Stimulated activated CD4-positive, alpha-beta T cell treated with anti-CD3 and anti-CD28 coated beads, Interleukin-12 subunit alpha, Interleukin-12 subunit beta, amount 100 ng/mL, for 4 hours (primary cell): ENCODE results near the gene PDE4C.

Experiments
- DNase-seq: peaks from one replicate; pipeline ENCODE4 v3.0.0-alpha.2; 2020

PDE4C gene

DNA sequence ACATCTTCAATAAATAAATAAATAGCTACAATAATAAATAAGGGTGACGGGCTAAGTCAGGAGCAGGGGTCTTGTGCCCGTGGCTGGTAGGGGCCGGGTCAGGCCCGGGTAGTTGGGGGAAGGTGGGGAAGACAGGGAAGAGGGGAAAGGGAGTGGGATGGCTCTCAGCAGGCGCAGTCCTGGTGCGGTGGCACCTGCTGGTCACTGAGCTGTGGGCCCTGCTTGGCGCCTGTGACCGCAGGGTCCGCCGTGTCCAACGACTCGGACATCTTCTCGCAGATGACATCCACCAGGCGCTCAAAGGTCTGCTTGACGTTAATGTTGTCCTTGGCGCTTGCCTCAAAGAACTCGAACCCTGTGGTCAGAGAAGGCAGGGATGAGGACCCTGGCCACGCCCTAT lies 28.9 kb downstream of the PDE4C start:
- no peak for DNase-seq

DNA sequence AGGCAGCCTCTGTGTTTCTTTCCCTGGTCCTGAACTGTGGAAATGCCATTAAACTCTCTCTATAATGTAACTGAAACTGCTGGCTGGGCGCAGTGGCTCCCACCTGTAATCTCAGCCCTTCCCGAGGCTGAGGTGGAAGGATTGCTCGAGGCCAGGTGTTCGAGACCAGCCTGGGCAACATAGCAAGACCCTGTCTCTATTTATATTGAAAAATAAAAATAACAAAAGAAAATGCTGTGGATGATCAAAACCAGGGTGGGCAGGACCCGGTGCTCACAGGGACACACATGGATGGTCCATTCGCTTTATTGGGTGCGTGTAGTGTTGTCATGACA lies 29.8 kb downstream of the PDE4C start:
- no peak for DNase-seq

DNA sequence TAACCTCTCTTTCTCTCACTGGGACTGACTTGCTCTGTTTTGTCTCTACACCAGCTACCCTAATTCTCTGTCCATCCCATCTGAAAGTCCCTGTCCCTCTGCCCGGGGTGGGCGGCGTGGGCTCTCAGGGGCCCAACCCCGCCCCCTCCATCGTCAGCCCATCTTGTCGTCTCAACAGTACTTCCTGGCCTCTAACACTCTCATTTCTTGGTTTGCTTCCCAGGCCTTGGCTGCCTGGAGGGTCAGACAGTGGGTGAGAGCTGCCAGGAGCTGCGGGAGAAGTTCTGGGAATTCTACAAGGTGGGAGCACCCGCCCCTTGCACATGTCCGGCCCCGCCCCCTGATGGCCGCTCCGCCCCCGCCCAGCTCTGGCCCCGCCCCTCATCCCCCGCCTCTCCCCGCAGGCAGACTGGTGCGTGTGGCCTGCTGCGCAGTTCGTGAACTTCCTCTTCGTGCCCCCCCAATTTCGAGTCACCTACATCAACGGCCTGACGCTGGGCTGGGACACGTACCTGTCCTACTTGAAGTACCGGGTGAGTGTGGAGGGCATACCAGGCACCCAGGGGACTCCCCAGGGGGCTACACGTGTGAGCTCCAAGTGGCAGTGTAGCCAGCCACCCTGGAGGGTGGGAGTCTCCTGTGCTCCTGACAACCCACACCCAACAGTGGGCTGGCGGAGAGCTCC lies 31.5 kb downstream of the PDE4C start:
- DNase-seq, result peak; percentile 38

DNA sequence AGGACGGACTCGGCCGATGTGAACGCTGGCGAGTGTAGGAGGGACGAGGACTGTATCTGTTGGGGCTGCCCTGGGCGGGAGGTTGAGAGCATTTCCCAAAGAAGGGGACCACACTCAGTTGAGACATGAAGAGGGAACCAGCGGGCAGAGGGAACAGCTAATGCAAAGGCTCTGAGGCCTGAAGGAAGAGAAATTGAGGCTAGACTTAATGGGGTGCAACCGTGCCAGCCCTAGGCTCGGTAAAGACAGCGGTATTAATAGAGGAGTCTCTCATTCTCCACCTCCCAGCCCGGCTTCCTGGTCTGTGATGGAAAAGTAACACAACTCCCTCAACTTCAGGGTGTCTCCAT lies 32.1 kb downstream of the PDE4C start:
- no peak for DNase-seq

DNA sequence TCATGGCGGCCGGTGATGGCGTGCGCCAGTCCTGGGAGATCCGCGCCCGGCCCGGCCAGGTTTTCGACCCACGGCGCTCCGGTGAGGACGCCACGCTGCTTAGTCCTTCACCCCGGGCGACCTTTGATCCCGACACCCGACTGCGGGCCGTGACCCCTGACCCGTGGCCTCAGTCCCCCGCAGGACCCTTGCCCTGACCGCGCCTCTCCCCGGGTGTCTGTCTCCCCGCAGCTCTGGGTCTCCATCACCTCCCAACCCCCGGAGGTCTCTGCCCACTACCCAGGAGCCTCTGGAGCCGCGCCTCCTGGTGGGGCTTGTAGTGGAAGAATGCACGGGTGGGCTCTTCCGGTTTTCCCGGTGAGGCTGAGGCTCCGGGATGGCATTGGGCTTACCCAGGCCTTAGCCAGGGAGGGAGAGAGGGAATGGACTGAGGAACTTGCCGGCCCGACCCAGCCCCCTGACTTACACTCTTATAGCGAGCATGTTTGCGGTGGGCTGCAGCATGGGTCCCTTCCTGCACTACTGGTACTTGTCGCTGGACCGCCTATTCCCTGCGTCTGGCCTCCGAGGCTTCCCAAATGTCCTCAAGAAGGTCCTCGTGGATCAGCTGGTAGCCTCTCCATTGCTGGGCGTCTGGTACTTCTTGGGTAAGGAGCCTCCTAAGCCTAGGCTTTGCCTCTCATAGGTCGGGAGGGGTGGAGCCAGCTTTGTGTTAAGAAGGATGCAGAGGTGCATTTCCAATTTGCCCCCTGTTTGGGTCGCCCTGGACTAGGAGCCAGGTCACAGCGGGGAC lies 32.7 kb downstream of the PDE4C start:
- DNase-seq, result no peak

DNA sequence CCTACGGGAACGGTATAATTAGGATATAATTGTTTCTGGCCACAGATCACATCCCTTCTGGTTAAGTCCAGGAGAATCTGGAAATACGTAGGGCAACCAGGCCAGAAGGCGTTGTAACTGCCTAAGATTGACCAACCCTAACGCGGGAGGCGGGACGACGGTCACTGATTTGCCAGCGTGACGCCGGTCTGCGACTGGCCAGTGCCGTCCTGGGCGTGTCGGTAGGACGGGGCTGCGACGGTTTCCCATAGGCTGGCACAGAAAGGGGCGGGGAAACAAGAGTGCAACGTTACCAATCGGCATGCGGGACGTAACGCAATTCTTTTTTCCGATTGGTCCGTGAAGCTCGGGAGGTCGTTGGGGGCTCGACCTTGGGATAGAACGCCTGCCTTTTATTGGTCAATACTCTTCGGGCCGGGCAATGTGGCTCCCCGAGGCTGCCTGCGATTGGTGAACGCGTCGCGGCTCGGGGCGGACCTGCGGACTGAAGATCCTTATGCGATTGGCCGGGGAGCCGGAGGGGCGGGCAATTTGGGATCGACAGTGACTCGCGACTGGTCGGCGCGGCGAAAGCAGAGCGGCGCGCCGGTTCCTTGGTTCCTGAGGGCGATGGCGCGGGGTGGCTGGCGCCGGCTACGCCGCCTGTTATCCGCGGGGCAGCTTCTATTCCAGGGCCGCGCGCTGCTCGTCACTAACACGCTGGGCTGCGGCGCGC lies 33.4 kb downstream of the PDE4C start, which contains the start of gene MPV17L2:
Gene MPV17L2, plus strand, starts transcription at position 546 of the 715 bp plus-strand sequence. Its CDS starts 64 bp downstream, at position 610.
- DNase-seq, result peak; percentile 95

DNA sequence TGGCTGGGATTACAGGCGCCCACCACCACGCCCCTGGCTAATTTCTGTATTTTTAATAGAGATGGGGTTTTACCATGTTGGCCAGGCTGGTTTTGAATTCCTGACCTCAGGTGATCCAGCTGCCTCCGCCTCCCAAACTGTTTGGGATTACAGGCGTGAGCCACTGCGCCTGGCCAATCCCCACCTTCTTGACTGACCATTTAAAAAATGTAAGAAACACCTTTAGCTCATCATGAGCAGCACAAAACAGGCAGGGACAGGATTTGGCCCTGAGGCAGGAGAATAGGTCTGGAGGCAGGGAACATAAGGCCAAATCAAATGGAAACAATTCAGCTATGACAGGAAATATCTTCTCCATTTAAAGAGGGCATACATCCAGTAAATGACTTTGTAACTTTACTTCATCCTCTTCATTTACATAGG lies 34.6 kb downstream of the PDE4C start:
- no peak for DNase-seq

DNA sequence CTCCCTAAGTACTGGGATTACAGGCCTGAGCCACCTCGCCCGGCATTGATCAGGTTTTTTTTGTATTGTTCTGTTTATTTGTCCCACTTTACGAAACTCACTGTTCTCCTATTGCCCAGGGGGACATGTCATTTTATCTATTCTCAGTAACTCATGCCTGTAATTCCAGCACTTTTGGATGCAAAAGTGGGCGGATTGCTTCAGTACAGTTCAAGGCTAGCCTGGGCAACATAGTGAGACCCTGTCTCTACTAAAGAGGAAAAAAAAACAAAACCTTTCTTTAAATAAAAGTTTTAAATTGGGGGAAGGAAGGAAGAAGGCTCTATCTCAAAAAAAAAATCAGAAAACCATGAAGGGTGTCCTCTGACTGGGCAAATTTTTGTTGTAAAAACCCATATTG lies 36.0 kb downstream of the PDE4C start:
- no peak for DNase-seq

DNA sequence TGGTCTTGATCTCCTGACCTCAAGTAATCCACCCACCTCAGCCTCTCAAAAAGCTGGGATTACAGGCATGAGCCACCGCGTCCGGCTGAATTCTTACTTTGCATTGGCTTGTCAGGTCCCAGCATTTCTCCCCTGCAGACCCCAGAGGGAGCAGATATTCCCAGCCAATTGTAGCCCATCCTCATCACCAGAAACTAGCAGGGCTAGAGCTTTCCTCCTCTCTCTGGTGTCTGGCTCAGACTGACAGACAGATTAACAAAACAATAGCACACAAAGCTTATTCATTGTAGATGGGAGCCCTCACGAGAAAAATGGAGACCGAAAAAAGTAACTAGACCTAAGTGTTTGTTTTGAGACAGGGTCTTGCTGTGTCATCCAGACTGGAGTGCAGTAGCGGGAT lies 40.7 kb downstream of the PDE4C start:
- no peak for DNase-seq

DNA sequence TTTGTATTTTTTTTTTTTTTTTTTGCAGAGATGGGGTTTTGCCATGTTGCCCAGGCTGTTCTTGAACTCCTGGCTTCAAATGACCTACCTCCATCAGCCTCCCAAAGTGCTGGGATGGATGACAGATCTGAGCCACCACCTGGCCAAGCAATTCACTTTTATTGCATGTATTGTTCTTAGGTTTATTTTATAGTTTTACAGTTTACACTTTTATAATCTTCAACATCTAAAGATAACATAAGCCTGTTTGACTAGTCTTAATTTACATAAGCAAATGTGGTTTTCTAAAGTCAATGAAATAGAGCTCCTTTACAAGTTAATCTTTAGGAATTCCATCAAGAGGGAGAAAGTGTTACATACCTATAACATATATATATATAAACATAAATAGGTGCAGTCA lies 42.7 kb downstream of the PDE4C start:
- DNase-seq, result no peak

DNA sequence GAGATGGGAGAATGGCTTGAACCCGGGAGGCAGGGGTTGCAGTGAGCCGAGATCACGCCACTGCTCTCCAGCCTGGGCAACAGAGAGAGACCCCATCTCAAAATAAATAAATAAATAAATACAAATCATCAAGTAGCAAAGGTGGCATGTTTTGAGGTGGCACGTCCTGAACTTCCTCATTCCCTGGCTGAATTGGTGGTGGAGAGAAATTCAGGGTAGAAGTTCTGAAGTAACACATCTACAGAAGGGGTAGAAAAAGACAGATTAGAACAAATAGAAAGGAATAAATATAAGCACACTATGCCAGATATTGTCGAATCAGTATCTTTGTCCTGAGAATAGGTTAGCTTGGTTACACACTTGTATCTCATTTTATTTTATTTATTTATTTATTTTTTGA lies 46.3 kb downstream of the PDE4C start:
- no peak for DNase-seq

DNA sequence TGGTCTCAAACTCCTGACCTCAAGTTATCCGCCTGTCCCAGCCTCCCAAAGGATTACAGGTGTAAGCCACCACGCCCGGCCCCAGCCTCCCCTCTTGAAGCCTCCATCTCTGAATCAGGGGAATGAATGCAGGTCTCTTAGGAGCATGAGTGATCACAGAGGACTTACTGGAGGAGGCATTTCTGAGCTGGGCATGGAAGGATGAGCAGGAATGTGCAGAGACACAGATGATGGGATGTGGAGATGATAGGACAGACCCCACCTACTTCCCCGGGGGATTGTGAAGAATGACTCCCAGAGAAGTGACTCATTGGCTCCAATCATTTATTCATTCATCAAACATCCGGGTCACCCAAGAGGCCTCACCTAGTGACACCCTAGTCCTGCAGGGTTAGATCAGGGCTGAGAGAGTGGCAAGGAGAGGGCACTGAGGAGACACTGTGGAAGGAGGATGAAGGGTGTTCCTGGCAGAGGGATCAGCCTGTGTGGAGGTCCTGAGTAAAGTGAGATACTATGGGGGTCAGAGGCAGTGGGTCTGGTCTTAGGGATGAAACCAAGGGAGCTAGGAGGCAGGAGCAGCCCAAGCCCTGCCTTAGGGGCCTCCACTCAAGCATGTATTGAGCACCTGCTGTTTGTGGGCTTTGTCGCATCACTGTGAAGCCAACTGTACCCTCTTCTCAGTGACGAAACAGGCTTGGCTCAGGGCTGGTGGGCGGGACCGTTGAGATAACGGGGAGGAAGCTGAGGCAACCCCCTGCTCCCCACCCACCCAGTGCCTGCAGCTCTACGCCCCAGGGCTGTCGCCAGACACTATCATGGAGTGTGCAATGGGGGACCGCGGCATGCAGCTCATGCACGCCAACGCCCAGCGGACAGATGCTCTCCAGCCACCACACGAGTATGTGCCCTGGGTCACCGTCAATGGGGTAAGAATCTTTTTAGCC lies 49.6 kb downstream of the PDE4C start:
- DNase-seq, result no peak

DNA sequence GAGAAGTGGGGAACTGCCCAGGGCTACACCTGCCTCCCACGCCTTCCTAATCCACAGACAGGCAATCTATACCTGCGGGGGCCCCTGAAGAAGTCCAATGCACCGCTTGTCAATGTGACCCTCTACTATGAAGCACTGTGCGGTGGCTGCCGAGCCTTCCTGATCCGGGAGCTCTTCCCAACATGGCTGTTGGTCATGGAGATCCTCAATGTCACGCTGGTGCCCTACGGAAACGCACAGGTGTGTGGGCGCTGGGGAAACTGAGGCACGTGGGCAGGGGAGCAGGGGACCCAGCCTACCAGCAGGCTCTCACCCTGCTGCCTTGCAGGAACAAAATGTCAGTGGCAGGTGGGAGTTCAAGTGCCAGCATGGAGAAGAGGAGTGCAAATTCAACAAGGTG lies 51.3 kb downstream of the PDE4C start:
- DNase-seq, result no peak
